Retinal pigment epithelial cell (primary cell): ENCODE results near the gene KIF26B.
"Not testable (repeated sequence)": the region's sequence is repeated elsewhere in the genome, so short reads cannot be mapped to it uniquely, and the experiment has no call there.

Experiments used
- DNase-seq: peaks from one replicate; pipeline ENCODE4 v3.0.0-alpha.2; 2010; ENCODE audit warnings: low read depth
- H3K4me3 ChIP-seq: 2 replicates; pipeline ENCODE4 v1.5.1; 2011; ENCODE audit warnings: mild to moderate bottlenecking, low read length, control low read depth, moderate library complexity
- TF ChIP-seq, protein P1 (sequence below): conservative IDR thresholded peaks from 2 replicates; pipeline ENCODE4 v1.5.1; 2011; ENCODE audit warnings: low read depth, low read length, control low read depth, inconsistent platforms

The KIF26B gene

DNA sequence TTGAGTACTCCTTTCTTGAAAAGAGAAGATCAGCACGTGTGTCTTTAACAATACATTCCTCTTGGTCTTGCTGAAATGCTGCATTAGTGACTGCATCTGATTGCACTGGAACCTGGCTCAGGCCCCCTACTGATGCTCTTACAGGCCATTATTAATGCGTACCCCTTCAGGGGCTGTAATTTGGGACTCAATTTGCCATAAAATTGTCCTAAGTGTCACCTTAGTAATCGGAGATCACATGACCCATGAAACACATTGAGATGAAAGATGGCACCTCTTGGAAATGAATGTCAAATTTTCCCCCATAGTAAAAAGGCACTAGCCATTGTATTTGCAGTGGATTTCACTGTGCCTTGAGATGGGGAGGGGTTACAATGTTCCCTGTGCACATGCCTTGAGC is 563.3 kb downstream of the KIF26B start:
- no peak for DNase-seq
- TF ChIP-seq, protein P1, sequence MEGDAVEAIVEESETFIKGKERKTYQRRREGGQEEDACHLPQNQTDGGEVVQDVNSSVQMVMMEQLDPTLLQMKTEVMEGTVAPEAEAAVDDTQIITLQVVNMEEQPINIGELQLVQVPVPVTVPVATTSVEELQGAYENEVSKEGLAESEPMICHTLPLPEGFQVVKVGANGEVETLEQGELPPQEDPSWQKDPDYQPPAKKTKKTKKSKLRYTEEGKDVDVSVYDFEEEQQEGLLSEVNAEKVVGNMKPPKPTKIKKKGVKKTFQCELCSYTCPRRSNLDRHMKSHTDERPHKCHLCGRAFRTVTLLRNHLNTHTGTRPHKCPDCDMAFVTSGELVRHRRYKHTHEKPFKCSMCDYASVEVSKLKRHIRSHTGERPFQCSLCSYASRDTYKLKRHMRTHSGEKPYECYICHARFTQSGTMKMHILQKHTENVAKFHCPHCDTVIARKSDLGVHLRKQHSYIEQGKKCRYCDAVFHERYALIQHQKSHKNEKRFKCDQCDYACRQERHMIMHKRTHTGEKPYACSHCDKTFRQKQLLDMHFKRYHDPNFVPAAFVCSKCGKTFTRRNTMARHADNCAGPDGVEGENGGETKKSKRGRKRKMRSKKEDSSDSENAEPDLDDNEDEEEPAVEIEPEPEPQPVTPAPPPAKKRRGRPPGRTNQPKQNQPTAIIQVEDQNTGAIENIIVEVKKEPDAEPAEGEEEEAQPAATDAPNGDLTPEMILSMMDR = no peak

DNA sequence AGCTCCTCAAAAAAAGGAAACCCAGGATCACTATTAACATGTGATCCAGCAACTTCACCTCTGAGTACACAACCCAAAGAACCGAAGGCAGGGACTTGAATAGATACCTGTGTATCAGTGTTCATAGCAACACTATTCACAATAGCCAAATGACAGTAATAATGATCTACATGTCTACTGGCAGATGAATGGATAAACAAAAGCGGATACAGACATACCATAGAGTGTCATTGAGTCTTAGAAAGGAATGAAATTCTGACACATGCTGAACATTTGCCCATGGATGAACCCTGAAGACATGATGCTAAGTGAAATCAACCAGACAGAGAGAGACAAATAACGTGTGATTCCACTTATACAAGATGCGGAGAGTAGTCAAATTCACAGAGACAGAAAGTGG is 564.2 kb downstream of the KIF26B start:
- TF ChIP-seq, protein P1 = no peak
- H3K4me3 ChIP-seq = no peak overlapping the region
- no peak for DNase-seq

More for the DNA sequence above, 563.3 kb downstream of the KIF26B start:
- H3K4me3 ChIP-seq = no peak overlapping the region

DNA sequence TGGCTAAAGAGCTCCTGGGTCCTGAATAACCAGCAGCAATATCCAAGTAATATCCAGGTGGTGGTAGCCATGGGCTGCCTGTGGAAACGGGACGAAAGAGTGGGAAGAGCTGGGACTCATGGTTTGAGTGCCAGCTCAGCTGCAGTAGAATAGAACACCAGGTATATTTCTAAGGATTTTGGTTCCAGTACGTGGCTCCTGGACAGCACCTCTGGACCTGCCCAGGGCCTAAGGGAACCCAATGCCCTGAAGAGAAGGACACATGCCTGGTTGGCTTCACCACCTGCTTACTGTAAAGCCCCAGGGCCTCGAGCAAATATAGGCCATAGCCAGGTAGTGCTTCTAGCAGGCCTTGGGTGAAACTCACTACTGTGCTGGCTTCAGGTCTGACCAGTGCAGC is 566.7 kb downstream of the KIF26B start:
- H3K4me3 ChIP-seq = no peak overlapping the region
- DNase-seq = no peak
- TF ChIP-seq, protein P1 = no peak

DNA sequence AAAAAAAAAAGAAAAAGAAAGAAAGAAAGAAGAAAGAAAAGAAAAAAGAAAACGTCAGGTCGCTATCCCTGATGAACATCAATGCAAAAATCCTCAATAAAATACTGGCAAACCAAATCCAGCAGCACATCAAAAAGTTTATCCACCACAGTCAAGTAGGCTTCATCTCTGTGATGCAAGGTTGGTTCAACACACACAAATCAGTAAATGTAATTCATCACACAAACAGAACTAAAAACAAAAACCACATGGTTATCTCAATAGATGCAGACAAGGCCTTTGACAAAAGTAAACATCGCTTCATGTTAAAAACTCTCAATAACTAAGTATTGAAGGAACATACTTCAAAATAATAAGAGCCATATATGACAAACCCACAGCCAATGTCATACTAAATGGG is 573.2 kb downstream of the KIF26B start:
- H3K4me3 ChIP-seq = not testable (repeated sequence)

DNA sequence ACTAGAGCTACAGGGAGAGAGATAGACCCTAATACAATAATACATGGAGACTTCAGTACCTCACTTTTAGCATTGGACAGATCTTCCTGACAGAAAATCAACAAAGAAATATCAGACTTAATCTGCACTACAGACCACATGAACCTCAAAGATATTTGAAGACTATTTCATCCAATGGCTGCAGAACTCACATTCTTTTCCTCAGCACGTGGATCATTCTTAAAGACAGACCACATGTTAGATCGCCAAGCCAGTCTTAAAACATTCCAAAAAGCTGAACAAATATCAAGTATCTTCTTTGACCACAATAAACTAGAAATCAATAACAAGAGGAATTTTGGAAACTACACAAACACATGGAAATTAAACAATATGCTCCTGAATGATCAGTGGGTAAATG is 576.0 kb downstream of the KIF26B start:
- no peak for DNase-seq
- TF ChIP-seq, protein P1 = no peak
- no peak overlapping the region for H3K4me3 ChIP-seq

More for the DNA sequence above, 573.2 kb downstream of the KIF26B start:
- not testable (repeated sequence) for DNase-seq

DNA sequence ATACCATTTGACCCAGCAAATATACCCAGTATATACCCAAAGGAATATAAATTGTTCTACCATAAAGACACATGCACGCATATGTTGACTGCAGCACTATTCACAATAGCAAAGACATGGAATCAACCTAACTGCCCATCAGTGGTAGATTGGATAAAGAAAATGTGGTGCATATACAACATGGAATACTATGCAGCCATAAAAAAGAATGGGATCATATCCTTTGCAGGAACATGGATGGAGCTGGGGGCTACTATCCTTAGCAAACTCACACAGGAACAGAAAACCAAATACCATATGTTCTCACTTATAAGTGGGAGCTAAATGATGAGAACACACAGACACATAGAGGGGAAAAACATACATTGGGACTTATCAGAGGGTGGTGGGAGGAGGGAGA is 585.6 kb downstream of the KIF26B start:
- H3K4me3 ChIP-seq, DNase-seq: not testable (repeated sequence)

DNA sequence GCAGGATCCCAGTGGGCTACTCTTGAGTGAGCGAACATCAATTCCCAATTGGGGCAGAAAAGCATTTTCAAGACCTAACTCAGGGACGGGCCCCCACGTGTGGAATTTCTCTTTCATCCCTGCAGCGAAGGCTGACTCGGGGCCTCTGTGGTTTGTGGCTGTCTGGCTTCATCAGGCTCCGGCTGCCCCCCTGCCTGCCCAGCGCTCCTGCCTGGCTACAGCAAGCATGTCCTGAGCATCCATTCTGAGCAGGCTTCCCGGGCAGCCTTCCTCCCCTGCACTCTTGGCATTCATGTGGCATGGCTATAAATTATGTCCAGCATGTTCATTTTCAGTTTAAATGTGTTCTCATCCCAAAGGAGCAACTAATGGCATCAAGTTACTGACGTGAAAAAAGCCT is 588.1 kb downstream of the KIF26B start:
- H3K4me3 ChIP-seq = no peak overlapping the region
- TF ChIP-seq, protein P1 = no peak
- no peak for DNase-seq

DNA sequence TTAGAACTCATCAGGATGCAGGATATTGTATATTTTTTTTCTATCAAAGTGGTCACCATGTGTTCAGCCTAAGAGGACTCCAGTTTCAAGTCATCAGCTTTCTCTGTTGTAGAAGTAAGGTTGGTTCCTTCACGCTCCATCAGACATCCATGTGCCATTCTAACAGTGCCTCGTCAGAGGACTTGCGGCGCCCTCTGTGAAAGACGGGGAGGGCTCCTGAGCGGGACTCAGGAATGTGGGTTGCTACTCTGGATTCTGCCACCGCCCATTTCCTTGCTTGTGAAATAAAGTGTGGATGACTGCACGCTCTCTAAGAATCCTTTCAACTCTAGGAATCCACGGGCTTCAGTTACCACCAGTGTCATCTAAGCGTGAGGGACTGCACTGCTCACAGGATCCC is 593.5 kb downstream of the KIF26B start:
- DNase-seq = no peak
- H3K4me3 ChIP-seq = no peak overlapping the region
- TF ChIP-seq, protein P1 = no peak
